Calu3 (cell line): ENCODE data around the gene KIAA0232. TPM values are rescaled to one million over a fixed set of nuclear protein-coding genes. Genes with fewer than 3 reads are reported as not detected.

Source experiments
- BruUV-seq: library from RNA; stranded (reverse); fragments of 400-500 nt; replicated peaks from 2 replicates; lab custom pipeline; 2021; lab: Mats Ljungman, UMichigan
- CTCF ChIA-PET: fragments of 300-600 bp; sonication (Branson Sonifier 250); formaldehyde crosslinking; loops from one replicate; lab custom pipeline; 2022; ENCODE audit warnings: antibody characterized with exemption; lab: Charles Lee
- DNase-seq: peaks from one replicate; pipeline ENCODE4 v3.0.0; 2022
- H3K27ac Mint-ChIP-seq: one replicate; pipeline ENCODE4 v1.8.0; 2022; ENCODE audit warnings: mixed read lengths; ENCODE audit not compliant: unreplicated experiment
- H3K27me3 Mint-ChIP-seq: one replicate; pipeline ENCODE4 v1.8.0; 2022; ENCODE audit warnings: mixed read lengths; ENCODE audit not compliant: unreplicated experiment
- H3K36me3 Mint-ChIP-seq: one replicate; pipeline ENCODE4 v1.8.0; 2022; ENCODE audit warnings: mild to moderate bottlenecking, moderate library complexity, mixed read lengths; ENCODE audit not compliant: insufficient read depth, unreplicated experiment
- H3K4me1 Mint-ChIP-seq: one replicate; pipeline ENCODE4 v1.8.0; 2022; ENCODE audit warnings: mild to moderate bottlenecking, low read depth, mixed read lengths; ENCODE audit not compliant: unreplicated experiment
- H3K4me3 Mint-ChIP-seq: one replicate; pipeline ENCODE4 v1.8.0; 2022; ENCODE audit warnings: mild to moderate bottlenecking, low read depth, moderate library complexity, mixed read lengths; ENCODE audit not compliant: unreplicated experiment
- H3K9me3 Mint-ChIP-seq: one replicate; pipeline ENCODE4 v1.8.0; 2022; ENCODE audit warnings: low read depth, mixed read lengths; ENCODE audit not compliant: unreplicated experiment
- CTCF ChIP-seq: fragments of 200-600 bp; IDR thresholded peaks from one replicate; pipeline ENCODE4 v1.8.0; 2022; ENCODE audit warnings: antibody characterized with exemption; ENCODE audit not compliant: unreplicated experiment
- intact Hi-C: fragments of 100-400 bp; cut with micrococcal nuclease; formaldehyde crosslinking; loops from one replicate; pipeline ENCODE4 v1.10.0; 2022; ENCODE audit not compliant: unreplicated experiment
- total RNA-seq: library from RNA; stranded (reverse); gene quantifications from 2 replicates; pipeline ENCODE4 v1.2.3, GENCODE V29; 2022

Gene KIAA0232
- total RNA-seq, 1 experiment from 2014 or later, result 17.7 TPM

GRCh38 chr4:6776920-6777635 is 5.4 kb upstream of the KIAA0232 start:
- peaks cover 5% of the 10 kb centered on the region for H3K36me3 Mint-ChIP-seq
- intact Hi-C loops, result no loop called here
- no peak for DNase-seq
- H3K27me3 Mint-ChIP-seq, result peaks cover 20% of the 10 kb centered on the region
- no peaks in the 10 kb centered on the region for H3K9me3 Mint-ChIP-seq
- no peak overlapping the region for H3K4me3 Mint-ChIP-seq
- TF ChIP-seq CTCF, result no peak
- no peak overlapping the region for H3K27ac Mint-ChIP-seq
- CTCF ChIA-PET, result no interaction called here
- no TSS peak for BruUV-seq
- peaks cover 20% of the 10 kb centered on the region for H3K4me1 Mint-ChIP-seq

- no peak for TF ChIP-seq CTCF
- Mint-ChIP-seq H3K36me3 (peaks cover 5% of the 10 kb centered on the region), H3K27me3 (peaks cover 20% of the 10 kb centered on the region), H3K9me3 (no peaks in the 10 kb centered on the region), H3K4me3 (no peak overlapping the region), H3K27ac (no peak overlapping the region), H3K4me1 (peaks cover 20% of the 10 kb centered on the region)
- intact Hi-C loops, result no loop called here
- no peak for DNase-seq
- no TSS peak for BruUV-seq
- CTCF ChIA-PET, result interaction anchor here (0.5 kb wide), 1 partner anchor 577 kb away, joined by 3 read pairs; no protein-coding TSS in a partner anchor
Measured at GRCh38 chr4:6777636-6778281, 4.8 kb upstream of the KIAA0232 start.

DNA sequence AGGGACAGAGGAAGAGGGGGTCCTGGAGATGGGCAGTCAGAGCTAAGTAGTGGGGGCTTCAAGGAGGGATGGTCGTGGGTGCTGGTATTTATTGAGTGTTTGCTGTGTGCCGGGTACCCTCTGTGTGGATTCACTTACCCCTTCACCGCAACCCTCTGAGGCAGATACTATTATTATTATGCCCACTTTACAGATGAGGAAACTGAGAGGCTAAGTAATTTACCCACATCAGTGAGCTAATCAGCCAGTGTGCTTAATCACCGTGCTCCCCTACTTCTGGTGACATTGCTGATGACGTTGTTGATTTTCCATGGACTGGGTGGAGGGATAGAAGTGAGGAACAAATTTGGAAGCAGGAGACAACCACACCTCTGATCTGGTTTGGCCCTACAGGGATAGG is 4.1 kb upstream of the KIAA0232 start:
- no peak for TF ChIP-seq CTCF
- CTCF ChIA-PET, result no interaction called here
- Mint-ChIP-seq H3K4me1 (peaks cover 20% of the 10 kb centered on the region), H3K27me3 (peaks cover 20% of the 10 kb centered on the region), H3K27ac (no peak overlapping the region), H3K36me3 (peaks cover 10% of the 10 kb centered on the region), H3K4me3 (no peak overlapping the region), H3K9me3 (no peaks in the 10 kb centered on the region)
- BruUV-seq, result no TSS peak
- no peak for DNase-seq
- intact Hi-C loops, result no loop called here

GRCh38 chr4:6779667-6780565 is 2.6 kb upstream of the KIAA0232 start:
- TF ChIP-seq CTCF, result no peak
- intact Hi-C loops, result loop anchor here (2.0 to 10.0 kb wide), 2 partner anchors 27 to 75 kb away; no protein-coding TSS in a partner anchor
- DNase-seq, result no peak
- Mint-ChIP-seq H3K27me3 (peaks cover 20% of the 10 kb centered on the region), H3K36me3 (peaks cover 19% of the 10 kb centered on the region), H3K27ac (no peak overlapping the region), H3K4me1 (peaks cover 20% of the 10 kb centered on the region), H3K4me3 (no peak overlapping the region), H3K9me3 (no peaks in the 10 kb centered on the region)
- no TSS peak for BruUV-seq
- CTCF ChIA-PET, result no interaction called here
